Neural cell (in vitro differentiated cells): ENCODE results near the gene C10orf105. TPM values are rescaled to one million over a fixed set of nuclear protein-coding genes. Genes with fewer than 3 reads are reported as not detected.

Source experiments
- H2AFZ ChIP-seq: fragments of 200-600, 300-800 bp; sonication (generic), shearing (Covaris generic); 2 replicates; pipeline ENCODE4 v1.6.0; 2014; ENCODE audit warnings: low read depth, mild to moderate bottlenecking, antibody characterized with exemption, low read length, moderate library complexity
- H3F3A ChIP-seq: fragments of 200-600 bp; shearing (Covaris generic); 2 replicates; pipeline ENCODE4 v1.6.1; 2016; ENCODE audit warnings: mild to moderate bottlenecking, moderate library complexity, mixed read lengths, antibody characterized with exemption, low read length; ENCODE audit not compliant: insufficient read depth, poor library complexity, severe bottlenecking
- H3K27ac ChIP-seq: fragments of 200-600, 300-800 bp; sonication (generic), shearing (Covaris generic); 2 replicates; pipeline ENCODE4 v1.5.1; 2014; ENCODE audit warnings: mild to moderate bottlenecking, low read length, moderate library complexity
- H3K27me3 ChIP-seq: fragments of 300-800, 200-600 bp; sonication (generic), shearing (Covaris generic); 2 replicates; pipeline ENCODE4 v1.6.0; 2014; ENCODE audit warnings: mild to moderate bottlenecking, low read depth, low read length, moderate library complexity; ENCODE audit not compliant: insufficient read depth
- H3K36me3 ChIP-seq: fragments of 300-800, 200-600 bp; sonication (generic), shearing (Covaris generic); 2 replicates; pipeline ENCODE4 v1.5.1; 2014; ENCODE audit warnings: mild to moderate bottlenecking, antibody characterized with exemption, low read length, moderate library complexity; ENCODE audit not compliant: insufficient read depth
- H3K4me2 ChIP-seq: fragments of 300-800, 200-600 bp; sonication (generic), shearing (Covaris generic); 2 replicates; pipeline ENCODE4 v1.6.0; 2014; ENCODE audit warnings: mild to moderate bottlenecking, low read length
- H3K4me3 ChIP-seq: fragments of 300-800, 200-600 bp; sonication (generic), shearing (Covaris generic); 2 replicates; pipeline ENCODE4 v1.5.1; 2014; ENCODE audit warnings: mild to moderate bottlenecking, low read length, moderate library complexity
- H3K79me2 ChIP-seq: fragments of 200-600 bp; shearing (Covaris generic); replicated peaks from 2 replicates; pipeline ENCODE4 v1.6.0; 2014; ENCODE audit warnings: mild to moderate bottlenecking, low read length, moderate library complexity; ENCODE audit not compliant: insufficient read depth
- H3K9ac ChIP-seq: fragments of 300-800, 200-600 bp; sonication (generic), shearing (Covaris generic); 2 replicates; pipeline ENCODE4 v1.6.1; 2016; ENCODE audit warnings: mild to moderate bottlenecking, low read length, mixed read lengths
- H3K9me2 ChIP-seq: fragments of 200-600 bp; shearing (Covaris generic); 2 replicates; pipeline ENCODE4 v1.6.1; 2016; ENCODE audit warnings: mild to moderate bottlenecking, low read length, mixed read lengths; ENCODE audit not compliant: insufficient read depth
- H3K9me3 ChIP-seq: fragments of 200-600, 300-800 bp; sonication (generic), shearing (Covaris generic); 2 replicates; pipeline ENCODE4 v1.6.1; 2016; ENCODE audit warnings: mild to moderate bottlenecking, mixed run types, low read length, moderate library complexity, mixed read lengths
- H4K20me1 ChIP-seq: fragments of 200-600 bp; shearing (Covaris generic); 2 replicates; pipeline ENCODE4 v1.6.1; 2016; ENCODE audit warnings: mild to moderate bottlenecking, mixed run types; ENCODE audit not compliant: insufficient read depth
- CTCF ChIP-seq: fragments of 450-650 bp; IDR thresholded peaks from 2 replicates; pipeline ENCODE4 v1.5.1; 2014; ENCODE audit warnings: antibody characterized with exemption, mild to moderate bottlenecking, moderate library complexity; ENCODE audit not compliant: poor library complexity, severe bottlenecking
- EP300 ChIP-seq: fragments of 450-650 bp; conservative IDR thresholded peaks from 2 replicates; pipeline ENCODE4 v1.6.1; 2014; ENCODE audit warnings: antibody characterized with exemption, mild to moderate bottlenecking, moderate library complexity; ENCODE audit not compliant: poor library complexity, severe bottlenecking
- EZH2 ChIP-seq: fragments of 200-600, 300-800 bp; shearing (Covaris generic), sonication (generic); IDR thresholded peaks from 2 replicates; pipeline ENCODE4 v1.6.1; 2014; ENCODE audit warnings: antibody characterized with exemption, low read length, borderline replicate concordance, mild to moderate bottlenecking; ENCODE audit not compliant: insufficient read depth, poor library complexity, severe bottlenecking
- MXI1 ChIP-seq: fragments of 450-650 bp; conservative IDR thresholded peaks from 2 replicates; pipeline ENCODE4 v1.6.1; 2014; ENCODE audit warnings: antibody characterized with exemption, mild to moderate bottlenecking; ENCODE audit not compliant: poor library complexity, severe bottlenecking
- POLR2AphosphoS5 ChIP-seq: IDR thresholded peaks from 2 replicates; pipeline ENCODE4 v1.6.1; 2012
- RAD21 ChIP-seq: fragments of 450-650 bp; conservative IDR thresholded peaks from 2 replicates; pipeline ENCODE4 v1.6.1; 2014; ENCODE audit warnings: antibody characterized with exemption, mild to moderate bottlenecking, moderate library complexity
- REST ChIP-seq: IDR thresholded peaks from 2 replicates; pipeline ENCODE4 v1.6.1; 2012; ENCODE audit warnings: borderline replicate concordance
- SMC3 ChIP-seq: fragments of 450-650 bp; conservative IDR thresholded peaks from 2 replicates; pipeline ENCODE4 v1.6.1; 2014; ENCODE audit warnings: antibody characterized with exemption, mild to moderate bottlenecking, moderate library complexity; ENCODE audit not compliant: poor library complexity
- TAF1 ChIP-seq: IDR thresholded peaks from 2 replicates; pipeline ENCODE4 v1.6.1; 2012; ENCODE audit warnings: low read depth
- polyA plus RNA-seq: library from polyadenylated mRNA; depleted of rRNA; stranded (reverse); fragments of >200 nt; gene quantifications from 2 replicates; pipeline ENCODE4 v1.2.3, GENCODE V29; 2014

The C10orf105 gene
- polyA plus RNA-seq, 1 donor from 2014 or later: 0.11 TPM

GRCh38 chr10:71747551-71748523 lies 28.3 kb upstream of the C10orf105 start:
- no peaks in the 10 kb centered on the region for H3F3A ChIP-seq
- no peak overlapping the region for H3K4me2 ChIP-seq
- H3K79me2 ChIP-seq: no peaks in the 10 kb centered on the region
- no peaks in the 10 kb centered on the region for H3K9me3 ChIP-seq
- no peaks in the 10 kb centered on the region for H3K36me3 ChIP-seq
- H3K9me2 ChIP-seq: no peaks in the 10 kb centered on the region
- no peak overlapping the region for H3K9ac ChIP-seq
- H3K27me3 ChIP-seq: no peaks in the 10 kb centered on the region
- TF ChIP-seq CTCF (no peak), SMC3 (no peak), MXI1 (no peak), EZH2 (no peak), EP300 (no peak), RAD21 (no peak), REST (no peak), POLR2AphosphoS5 (no peak), TAF1 (no peak)
- no peak overlapping the region for H3K27ac ChIP-seq
- H2AFZ ChIP-seq: no peak overlapping the region
- no peaks in the 10 kb centered on the region for H4K20me1 ChIP-seq
- no peak overlapping the region for H3K4me3 ChIP-seq

GRCh38 chr10:71747039-71747531 lies 27.5 kb upstream of the C10orf105 start:
- Histone ChIP-seq H3K9ac (no peak overlapping the region), H4K20me1 (no peaks in the 10 kb centered on the region), H3K79me2 (no peaks in the 10 kb centered on the region), H3F3A (no peaks in the 10 kb centered on the region), H3K9me3 (no peaks in the 10 kb centered on the region), H2AFZ (no peak overlapping the region), H3K36me3 (no peaks in the 10 kb centered on the region), H3K27ac (no peak overlapping the region), H3K27me3 (no peaks in the 10 kb centered on the region), H3K4me2 (no peak overlapping the region), H3K9me2 (no peaks in the 10 kb centered on the region), H3K4me3 (no peak overlapping the region)
- TF ChIP-seq RAD21 (no peak), POLR2AphosphoS5 (no peak), TAF1 (no peak), EZH2 (no peak), SMC3 (no peak), CTCF (no peak), REST (no peak)
